ENCODE data around the gene HARS2.

HARS2 gene

DNA sequence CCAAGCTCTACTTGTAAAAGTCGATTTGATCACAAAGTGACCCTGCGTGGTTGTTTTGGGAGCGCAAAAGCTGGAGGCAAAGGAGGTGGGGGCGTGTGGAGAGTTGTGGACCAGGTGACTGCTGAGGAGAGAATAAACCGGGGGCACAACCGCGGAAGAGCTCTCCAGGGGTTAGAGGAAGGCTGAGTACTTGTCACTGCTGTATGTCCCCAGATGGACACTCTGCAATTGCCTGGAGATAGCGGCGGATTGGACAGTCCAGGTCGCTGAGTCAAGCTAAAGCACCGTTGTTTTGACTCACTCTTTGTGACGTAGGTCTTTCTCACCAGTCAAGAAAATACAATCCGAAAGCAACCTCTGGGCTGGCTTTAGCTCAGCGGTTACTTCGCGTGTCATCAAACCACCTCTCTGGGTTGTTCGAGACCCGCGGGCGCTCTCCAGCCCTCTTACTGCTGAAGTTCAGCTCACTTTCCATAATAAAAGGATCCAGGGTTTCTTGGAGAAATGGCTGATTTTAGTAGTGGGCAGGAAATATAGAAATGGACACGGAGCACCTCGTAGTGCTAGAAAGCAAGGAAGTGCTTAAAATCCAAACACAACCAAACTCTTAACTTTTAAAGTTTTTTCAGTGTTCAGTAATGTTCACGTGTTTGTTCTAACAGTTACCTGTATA is 34.7 kb downstream of the HARS2 start:
- H3K27ac ChIP-seq = no peak overlapping the region
- H3K4me3 ChIP-seq (ENCODE audit: low read depth, low read length) = peak overlapping the region; percentile 60
- no peaks in the 10 kb centered on the region for H3K27me3 ChIP-seq (replicated peaks)
- no peaks in the 10 kb centered on the region for H3K36me3 ChIP-seq (replicated peaks)
- TF ChIP-seq, protein P1, sequence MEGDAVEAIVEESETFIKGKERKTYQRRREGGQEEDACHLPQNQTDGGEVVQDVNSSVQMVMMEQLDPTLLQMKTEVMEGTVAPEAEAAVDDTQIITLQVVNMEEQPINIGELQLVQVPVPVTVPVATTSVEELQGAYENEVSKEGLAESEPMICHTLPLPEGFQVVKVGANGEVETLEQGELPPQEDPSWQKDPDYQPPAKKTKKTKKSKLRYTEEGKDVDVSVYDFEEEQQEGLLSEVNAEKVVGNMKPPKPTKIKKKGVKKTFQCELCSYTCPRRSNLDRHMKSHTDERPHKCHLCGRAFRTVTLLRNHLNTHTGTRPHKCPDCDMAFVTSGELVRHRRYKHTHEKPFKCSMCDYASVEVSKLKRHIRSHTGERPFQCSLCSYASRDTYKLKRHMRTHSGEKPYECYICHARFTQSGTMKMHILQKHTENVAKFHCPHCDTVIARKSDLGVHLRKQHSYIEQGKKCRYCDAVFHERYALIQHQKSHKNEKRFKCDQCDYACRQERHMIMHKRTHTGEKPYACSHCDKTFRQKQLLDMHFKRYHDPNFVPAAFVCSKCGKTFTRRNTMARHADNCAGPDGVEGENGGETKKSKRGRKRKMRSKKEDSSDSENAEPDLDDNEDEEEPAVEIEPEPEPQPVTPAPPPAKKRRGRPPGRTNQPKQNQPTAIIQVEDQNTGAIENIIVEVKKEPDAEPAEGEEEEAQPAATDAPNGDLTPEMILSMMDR (IDR thresholded peaks at IDR 0.05; ENCODE audit: low read depth, low read length, missing control alignments) = no peak
- in situ Hi-C loops (cut with HindIII; ENCODE audit: low pct_ligation_motif_present, low sequenced_read_pairs) = no loop called here
- DNase-seq = peak; percentile 98

DNA sequence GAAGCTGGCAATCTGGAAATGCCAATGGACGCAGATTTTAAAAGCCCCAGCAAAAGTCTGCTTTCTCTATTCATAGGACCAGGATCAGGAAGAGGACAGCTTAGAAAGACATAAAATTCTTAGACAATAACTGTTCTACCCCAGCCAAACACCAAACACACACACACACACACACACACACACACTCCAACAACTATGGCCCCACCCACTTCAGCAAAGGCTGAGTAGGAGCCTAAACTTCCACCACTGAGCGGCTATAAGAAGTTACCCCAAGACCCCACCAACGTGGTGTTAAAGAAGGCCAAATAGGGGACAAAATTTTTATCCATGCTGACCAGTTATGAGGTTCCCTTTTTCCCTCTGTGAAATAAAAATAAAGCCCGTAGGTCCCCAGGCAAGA is 41.8 kb downstream of the HARS2 start:
- Histone ChIP-seq H3K27ac (no peak overlapping the region), H3K4me3 (ENCODE audit: low read depth, low read length) (no peak overlapping the region), H3K36me3 (replicated peaks) (no peaks in the 10 kb centered on the region), H3K27me3 (replicated peaks) (no peaks in the 10 kb centered on the region)
- DNase-seq = no peak
- in situ Hi-C loops (cut with HindIII; ENCODE audit: low pct_ligation_motif_present, low sequenced_read_pairs) = no loop called here
- TF ChIP-seq, protein P1 (IDR thresholded peaks at IDR 0.05; ENCODE audit: low read depth, low read length, missing control alignments) = no peak

DNA sequence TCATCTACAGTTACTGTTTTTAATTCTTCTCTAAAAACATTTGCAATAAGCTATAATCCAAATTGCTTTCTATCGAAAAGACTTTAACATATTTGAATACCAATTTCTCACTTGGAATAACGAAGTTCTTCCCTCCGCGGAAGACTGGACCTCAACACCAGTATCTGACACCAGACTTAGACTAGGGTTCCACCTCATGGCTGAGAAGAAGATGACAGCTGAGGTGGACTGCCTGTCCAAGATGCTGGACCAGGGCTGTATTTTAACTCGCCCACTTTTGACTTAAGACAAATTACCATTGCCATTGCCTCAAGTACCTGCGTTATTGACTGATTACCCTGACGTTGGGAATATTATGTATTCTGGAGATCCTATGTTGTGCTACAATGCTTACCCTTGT is 43.1 kb downstream of the HARS2 start:
- Histone ChIP-seq H3K27me3 (replicated peaks) (no peaks in the 10 kb centered on the region), H3K27ac (no peak overlapping the region), H3K4me3 (ENCODE audit: low read depth, low read length) (no peak overlapping the region), H3K36me3 (replicated peaks) (no peaks in the 10 kb centered on the region)
- TF ChIP-seq, protein P1 (IDR thresholded peaks at IDR 0.05; ENCODE audit: low read depth, low read length, missing control alignments) = peak; percentile 41
- in situ Hi-C loops (cut with HindIII; ENCODE audit: low pct_ligation_motif_present, low sequenced_read_pairs) = no loop called here
- no peak for DNase-seq

DNA sequence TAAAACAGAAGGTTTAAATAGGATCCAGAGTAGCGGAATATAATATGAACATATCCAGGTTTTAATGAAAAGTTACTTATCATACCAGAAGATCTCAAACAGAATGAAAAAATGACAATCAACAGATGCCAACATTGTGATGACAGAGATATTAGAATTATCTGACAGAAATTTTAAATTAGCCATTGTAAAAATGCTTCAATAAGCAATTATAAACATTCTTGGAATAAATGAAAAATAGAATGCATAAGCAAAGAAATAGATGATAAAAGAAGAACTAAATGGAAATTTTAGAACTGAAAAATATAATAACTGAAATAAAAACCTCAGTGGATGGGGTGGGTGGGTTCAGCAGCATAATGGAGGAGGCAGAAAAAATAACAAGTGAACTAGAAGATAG is 46.2 kb downstream of the HARS2 start:
- TF ChIP-seq, protein P1 (IDR thresholded peaks at IDR 0.05; ENCODE audit: low read depth, low read length, missing control alignments) = no peak
- no peak for DNase-seq
- H3K27me3 ChIP-seq (replicated peaks) = no peaks in the 10 kb centered on the region
- H3K4me3 ChIP-seq (ENCODE audit: low read depth, low read length) = no peak overlapping the region
- H3K27ac ChIP-seq = no peak overlapping the region
- in situ Hi-C loops (cut with HindIII; ENCODE audit: low pct_ligation_motif_present, low sequenced_read_pairs) = no loop called here
- no peaks in the 10 kb centered on the region for H3K36me3 ChIP-seq (replicated peaks)

DNA sequence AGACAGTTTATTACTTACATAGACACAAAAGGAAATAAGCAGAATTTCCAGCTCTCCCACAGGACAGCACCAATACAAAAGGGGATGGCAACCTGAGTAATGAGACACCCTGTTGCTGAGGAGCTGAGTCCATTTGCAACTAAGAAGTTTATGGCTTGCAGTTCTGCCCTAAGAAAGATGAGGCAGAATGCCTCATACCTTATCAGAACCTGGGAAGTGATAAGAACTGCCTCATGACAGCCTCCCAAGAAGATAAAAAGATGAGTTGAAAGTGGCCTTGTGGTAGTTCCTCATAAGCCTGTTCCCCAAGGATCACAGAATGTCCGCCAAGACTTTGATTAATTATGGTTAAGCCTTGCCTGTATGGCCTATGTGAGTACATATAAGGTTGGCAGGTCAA is 50.7 kb downstream of the HARS2 start:
- H3K36me3 ChIP-seq (replicated peaks) = no peaks in the 10 kb centered on the region
- no peaks in the 10 kb centered on the region for H3K27me3 ChIP-seq (replicated peaks)
- TF ChIP-seq, protein P1 (IDR thresholded peaks at IDR 0.05; ENCODE audit: low read depth, low read length, missing control alignments) = no peak
- H3K4me3 ChIP-seq (ENCODE audit: low read depth, low read length) = no peak overlapping the region
- in situ Hi-C loops (cut with HindIII; ENCODE audit: low pct_ligation_motif_present, low sequenced_read_pairs) = no loop called here
- no peak overlapping the region for H3K27ac ChIP-seq
- no peak for DNase-seq
